HCT116 (cell line): ENCODE data around the gene TMEFF2. TPM values are rescaled to one million over a fixed set of nuclear protein-coding genes. Genes with fewer than 3 reads are reported as not detected.

Experiments
- ATAC-seq: fragments of 200-7000 bp; cut with Tn5 transposase; 2 replicates; pipeline ENCODE4 v1.9.1; 2020; ENCODE audit warnings: mild to moderate bottlenecking, moderate library complexity
- BruUV-seq: library from RNA; stranded (reverse); fragments of 400-500 nt; replicated peaks from 2 replicates; lab custom pipeline; 2021; lab: Mats Ljungman, UMichigan
- CTCF ChIA-PET: fragments of 300-600 bp; sonication (Branson Sonifier 250); formaldehyde crosslinking; loops from one replicate; lab custom pipeline; 2021; ENCODE audit warnings: antibody characterized with exemption; lab: Charles Lee
- POLR2A ChIA-PET: fragments of 300-600, 350-600 bp; sonication (Branson Sonifier 250); formaldehyde crosslinking; loops from one replicate; lab custom pipeline; 2021; ENCODE audit warnings: antibody characterized with exemption; lab: Charles Lee
- RAD21 ChIA-PET, 2 experiments: fragments of 300-600 bp; sonication (Branson Sonifier 250); formaldehyde crosslinking; loops; one replicate each; lab custom pipeline; 2023; ENCODE audit warnings: low total read pairs in 2 of 2; ENCODE audit not compliant: uncharacterized antibody in 2 of 2, unreplicated experiment in 2 of 2, low non-redundant PET in 1 of 2; lab: Charles Lee
- DNase-seq: peaks from one replicate; pipeline ENCODE4 v3.0.0-alpha.2; 2010; ENCODE audit warnings: low read depth, low spot score
- H2AFZ ChIP-seq: fragments of 200-600 bp; shearing (Covaris generic), sonication (generic); 2 replicates; pipeline ENCODE4 v1.6.1; 2017; ENCODE audit warnings: low read depth, mixed run types, mixed read lengths, antibody characterized with exemption, low read length; ENCODE audit not compliant: poor library complexity, severe bottlenecking
- H3K27ac ChIP-seq: 2 replicates; pipeline ENCODE4 v1.5.1; 2012; ENCODE audit warnings: low read depth, low read length
- H3K27me3 ChIP-seq: fragments of 200-600 bp; sonication (generic); 2 replicates; pipeline ENCODE4 v1.6.1; 2016; ENCODE audit warnings: mixed run types, low read length, mixed read lengths; ENCODE audit not compliant: insufficient read depth
- H3K36me3 ChIP-seq, 2 experiments: fragments of 200-500 bp in 1 of 2; fragments of 200-600 bp in 1 of 2; sonication (Bioruptor generic) in 1 of 2; sonication (generic) in 1 of 2; 2 replicates each; pipeline versions ENCODE4 v1.5.1 to v1.6.1; 2014 to 2016; ENCODE audit warnings: low read length in 2 of 2, inconsistent platforms in 1 of 2, mixed read lengths in 1 of 2, mixed run types in 1 of 2; ENCODE audit not compliant: insufficient read depth in 2 of 2, control insufficient read depth in 1 of 2
- H3K4me1 ChIP-seq, 2 experiments: fragments of 200-600 bp in 1 of 2; sonication (generic) in 1 of 2; 2 replicates each; pipeline versions ENCODE4 v1.5.1 to v1.6.1; 2012 to 2017; ENCODE audit warnings: low read length in 2 of 2, inconsistent platforms in 1 of 2, mild to moderate bottlenecking in 1 of 2, mixed read lengths in 1 of 2, mixed run types in 1 of 2, moderate library complexity in 1 of 2; ENCODE audit not compliant: insufficient read depth in 2 of 2, control insufficient read depth in 1 of 2
- H3K4me2 ChIP-seq: fragments of 200-600 bp; sonication (generic); 2 replicates; pipeline ENCODE4 v1.6.1; 2017; ENCODE audit warnings: mixed run types, low read length, mixed read lengths
- H3K4me3 ChIP-seq, 2 experiments: fragments of 200-600 bp in 1 of 2; sonication (generic) in 1 of 2; replicated peaks in 1 of 2; 2 replicates each; pipeline ENCODE4 v1.5.1; 2011 to 2016; ENCODE audit warnings: low read length in 2 of 2, control low read depth in 1 of 2, low read depth in 1 of 2, mild to moderate bottlenecking in 1 of 2, mixed read lengths in 1 of 2, mixed run types in 1 of 2
- H3K79me2 ChIP-seq: fragments of 200-600 bp; sonication (generic); 2 replicates; pipeline ENCODE4 v1.6.1; 2017; ENCODE audit warnings: mild to moderate bottlenecking, mixed run types, low read length, moderate library complexity, mixed read lengths; ENCODE audit not compliant: insufficient read depth
- H3K9ac ChIP-seq: fragments of 200-600 bp; sonication (generic); 2 replicates; pipeline ENCODE4 v1.6.1; 2016; ENCODE audit warnings: low read length, mixed read lengths
- H3K9me2 ChIP-seq: fragments of 200-600 bp; sonication (generic), shearing (Covaris generic); 2 replicates; pipeline ENCODE4 v1.6.1; 2017; ENCODE audit warnings: mixed run types, mild to moderate bottlenecking, moderate library complexity; ENCODE audit not compliant: insufficient read depth
- H3K9me3 ChIP-seq, 2 experiments: fragments of 200-500 bp in 1 of 2; fragments of 200-600 bp in 1 of 2; sonication (Bioruptor generic) in 1 of 2; sonication (generic) in 1 of 2; 2 replicates each; pipeline ENCODE4 v1.6.1; 2014 to 2017; ENCODE audit warnings: low read length in 2 of 2, mixed read lengths in 2 of 2, inconsistent platforms in 1 of 2, low read depth in 1 of 2, mild to moderate bottlenecking in 1 of 2, mixed run types in 1 of 2, moderate library complexity in 1 of 2; ENCODE audit not compliant: control insufficient read depth in 1 of 2, insufficient read depth in 1 of 2
- H4K20me1 ChIP-seq: fragments of 200-600 bp; sonication (generic), shearing (Covaris generic); 2 replicates; pipeline ENCODE4 v1.6.1; 2017; ENCODE audit warnings: mixed run types, mild to moderate bottlenecking, moderate library complexity; ENCODE audit not compliant: insufficient read depth
- ELF1 ChIP-seq: IDR thresholded peaks from 2 replicates; pipeline ENCODE4 v1.6.1; 2012; ENCODE audit warnings: low read depth, borderline replicate concordance
- EZH2phosphoT487 ChIP-seq: fragments of 200-600 bp; IDR thresholded peaks from 2 replicates; pipeline ENCODE4 v1.6.1; 2018; ENCODE audit warnings: antibody characterized with exemption, borderline replicate concordance
- FOSL1 ChIP-seq: IDR thresholded peaks from 2 replicates; pipeline ENCODE4 v1.6.1; 2012; ENCODE audit warnings: low read depth
- POLR2A ChIP-seq: IDR thresholded peaks from 2 replicates; pipeline ENCODE4 v1.7.0; 2011; ENCODE audit warnings: borderline replicate concordance; ENCODE audit not compliant: insufficient read depth, insufficient read length; ENCODE audit errors: extremely low read depth
- POLR2AphosphoS5 ChIP-seq: IDR thresholded peaks from 2 replicates; pipeline ENCODE4 v1.6.1; 2011; ENCODE audit warnings: mild to moderate bottlenecking, low read depth, low read length, moderate library complexity
- RAD21 ChIP-seq: IDR thresholded peaks from 2 replicates; pipeline ENCODE4 v1.6.1; 2012; ENCODE audit warnings: low read depth, mild to moderate bottlenecking
- SP1 ChIP-seq: IDR thresholded peaks from 2 replicates; pipeline ENCODE4 v1.6.1; 2012; ENCODE audit warnings: low read depth
- SRF ChIP-seq: IDR thresholded peaks from 2 replicates; pipeline ENCODE4 v1.6.1; 2012; ENCODE audit warnings: low read depth
- ZFX ChIP-seq: fragments of 450-650 bp; IDR thresholded peaks from 2 replicates; pipeline ENCODE4 v1.6.1; 2017
- ZNF274 ChIP-seq: fragments of 200-500 bp; sonication (Bioruptor generic); IDR thresholded peaks from 2 replicates; pipeline ENCODE4 v1.6.1; 2014; ENCODE audit warnings: mild to moderate bottlenecking, low read depth, low read length, inconsistent platforms
- intact Hi-C: fragments of 100-400 bp; cut with micrococcal nuclease; formaldehyde crosslinking; loops from 2 replicates; pipeline ENCODE4 v1.10.0; 2022
- total RNA-seq: library from RNA; stranded (reverse); gene quantifications from one replicate; pipeline ENCODE4 v1.2.1, GENCODE V29; 2021; ENCODE audit not compliant: unreplicated experiment
- TF ChIP-seq, protein P1 (sequence below): IDR thresholded peaks from 2 replicates; pipeline ENCODE4 v1.6.1; 2012
- TF ChIP-seq, protein P2 (sequence below): IDR thresholded peaks from 2 replicates; pipeline ENCODE4 v1.6.1; 2011; ENCODE audit warnings: mild to moderate bottlenecking, low read length, moderate library complexity; ENCODE audit not compliant: insufficient replicate concordance; ENCODE audit errors: extremely low read depth
- TF ChIP-seq, protein P3 (sequence below), 3 experiments: fragments of 200-600 bp in 1 of 3; sonication (generic) in 1 of 3; IDR thresholded peaks in 2 of 3; conservative IDR thresholded peaks in 1 of 3; 2 replicates each; pipeline ENCODE4 v1.5.1; 2012 to 2017; ENCODE audit warnings: low read depth in 2 of 3, low read length in 2 of 3, antibody characterized with exemption in 1 of 3, borderline replicate concordance in 1 of 3, control low read depth in 1 of 3, mild to moderate bottlenecking in 1 of 3, mixed read lengths in 1 of 3, mixed run types in 1 of 3, moderate library complexity in 1 of 3; ENCODE audit not compliant: insufficient read depth in 1 of 3

Gene TMEFF2
- total RNA-seq, 1 experiment from 2014 or later: not detected

DNA sequence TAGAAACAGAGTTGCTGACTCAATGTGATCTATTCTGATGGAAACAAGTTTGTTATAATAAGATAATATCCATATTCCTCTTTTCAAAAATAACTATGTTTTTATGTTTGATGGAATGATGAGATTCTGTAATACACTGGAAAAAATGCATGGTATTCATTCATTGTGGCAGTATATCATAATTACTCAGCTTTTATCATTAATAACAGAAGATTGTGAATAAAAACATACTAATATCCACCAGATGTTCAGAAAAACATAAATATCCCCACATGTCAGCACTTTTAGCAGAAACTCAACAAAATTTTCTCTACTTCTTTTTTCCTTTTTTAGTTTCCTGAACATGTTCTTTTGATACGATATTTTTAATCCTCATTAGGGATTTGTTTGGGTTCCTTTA is 217.0 kb downstream of the TMEFF2 start:
- Histone ChIP-seq H3K4me3 (no peak overlapping the region), H3K9me3 (no peaks in the 10 kb centered on the region), H3K4me2 (no peak overlapping the region), H2AFZ (no peak overlapping the region), H3K36me3 (no peaks in the 10 kb centered on the region), H3K9ac (no peak overlapping the region), H3K79me2 (no peaks in the 10 kb centered on the region), H3K9me2 (no peaks in the 10 kb centered on the region), H3K27me3 (no peaks in the 10 kb centered on the region), H3K27ac (no peak overlapping the region), H4K20me1 (no peaks in the 10 kb centered on the region), H3K4me1 (no peaks in the 10 kb centered on the region)
- CTCF ChIA-PET: no interaction called here
- BruUV-seq: no TSS peak
- no peak for TF ChIP-seq POLR2AphosphoS5
- TF ChIP-seq, protein P1, sequence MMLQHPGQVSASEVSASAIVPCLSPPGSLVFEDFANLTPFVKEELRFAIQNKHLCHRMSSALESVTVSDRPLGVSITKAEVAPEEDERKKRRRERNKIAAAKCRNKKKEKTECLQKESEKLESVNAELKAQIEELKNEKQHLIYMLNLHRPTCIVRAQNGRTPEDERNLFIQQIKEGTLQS: no peak
- TF ChIP-seq ELF1: no peak
- TF ChIP-seq EZH2phosphoT487: no peak
- no peak for TF ChIP-seq ZNF274
- TF ChIP-seq SRF: no peak
- no peak for TF ChIP-seq RAD21
- TF ChIP-seq, protein P2, sequence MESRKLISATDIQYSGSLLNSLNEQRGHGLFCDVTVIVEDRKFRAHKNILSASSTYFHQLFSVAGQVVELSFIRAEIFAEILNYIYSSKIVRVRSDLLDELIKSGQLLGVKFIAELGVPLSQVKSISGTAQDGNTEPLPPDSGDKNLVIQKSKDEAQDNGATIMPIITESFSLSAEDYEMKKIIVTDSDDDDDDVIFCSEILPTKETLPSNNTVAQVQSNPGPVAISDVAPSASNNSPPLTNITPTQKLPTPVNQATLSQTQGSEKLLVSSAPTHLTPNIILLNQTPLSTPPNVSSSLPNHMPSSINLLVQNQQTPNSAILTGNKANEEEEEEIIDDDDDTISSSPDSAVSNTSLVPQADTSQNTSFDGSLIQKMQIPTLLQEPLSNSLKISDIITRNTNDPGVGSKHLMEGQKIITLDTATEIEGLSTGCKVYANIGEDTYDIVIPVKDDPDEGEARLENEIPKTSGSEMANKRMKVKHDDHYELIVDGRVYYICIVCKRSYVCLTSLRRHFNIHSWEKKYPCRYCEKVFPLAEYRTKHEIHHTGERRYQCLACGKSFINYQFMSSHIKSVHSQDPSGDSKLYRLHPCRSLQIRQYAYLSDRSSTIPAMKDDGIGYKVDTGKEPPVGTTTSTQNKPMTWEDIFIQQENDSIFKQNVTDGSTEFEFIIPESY: no peak
- TF ChIP-seq ZFX: no peak
- TF ChIP-seq POLR2A: no peak
- TF ChIP-seq, protein P3, sequence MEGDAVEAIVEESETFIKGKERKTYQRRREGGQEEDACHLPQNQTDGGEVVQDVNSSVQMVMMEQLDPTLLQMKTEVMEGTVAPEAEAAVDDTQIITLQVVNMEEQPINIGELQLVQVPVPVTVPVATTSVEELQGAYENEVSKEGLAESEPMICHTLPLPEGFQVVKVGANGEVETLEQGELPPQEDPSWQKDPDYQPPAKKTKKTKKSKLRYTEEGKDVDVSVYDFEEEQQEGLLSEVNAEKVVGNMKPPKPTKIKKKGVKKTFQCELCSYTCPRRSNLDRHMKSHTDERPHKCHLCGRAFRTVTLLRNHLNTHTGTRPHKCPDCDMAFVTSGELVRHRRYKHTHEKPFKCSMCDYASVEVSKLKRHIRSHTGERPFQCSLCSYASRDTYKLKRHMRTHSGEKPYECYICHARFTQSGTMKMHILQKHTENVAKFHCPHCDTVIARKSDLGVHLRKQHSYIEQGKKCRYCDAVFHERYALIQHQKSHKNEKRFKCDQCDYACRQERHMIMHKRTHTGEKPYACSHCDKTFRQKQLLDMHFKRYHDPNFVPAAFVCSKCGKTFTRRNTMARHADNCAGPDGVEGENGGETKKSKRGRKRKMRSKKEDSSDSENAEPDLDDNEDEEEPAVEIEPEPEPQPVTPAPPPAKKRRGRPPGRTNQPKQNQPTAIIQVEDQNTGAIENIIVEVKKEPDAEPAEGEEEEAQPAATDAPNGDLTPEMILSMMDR (IDR thresholded peaks at IDR 0.05 in 2 of 3, conservative IDR thresholded peaks at IDR 0.05 in 1 of 3; ENCODE audit: borderline replicate concordance in 1 of 3, insufficient read depth in 1 of 3, low read depth in 2 of 3, low read length in 2 of 3): no peak
- no peak for TF ChIP-seq FOSL1
- no peak for TF ChIP-seq SP1
- intact Hi-C loops: no loop called here
- ATAC-seq (no peak), DNase-seq (no peak)
- RAD21 ChIA-PET: no interaction called here
- POLR2A ChIA-PET: no interaction called here
